Activated gamma-delta T cell treated with Interleukin-2 at 50 U/mL for 16 hours (primary cell): ENCODE measurements around the gene TLR10.

Experiments
- DNase-seq: peaks from one replicate; pipeline ENCODE4 v3.0.0-alpha.2; 2020

TLR10 gene

GRCh38 chr4:38723726-38724474 is 58.9 kb downstream of the TLR10 start:
- DNase-seq, result no peak

DNA sequence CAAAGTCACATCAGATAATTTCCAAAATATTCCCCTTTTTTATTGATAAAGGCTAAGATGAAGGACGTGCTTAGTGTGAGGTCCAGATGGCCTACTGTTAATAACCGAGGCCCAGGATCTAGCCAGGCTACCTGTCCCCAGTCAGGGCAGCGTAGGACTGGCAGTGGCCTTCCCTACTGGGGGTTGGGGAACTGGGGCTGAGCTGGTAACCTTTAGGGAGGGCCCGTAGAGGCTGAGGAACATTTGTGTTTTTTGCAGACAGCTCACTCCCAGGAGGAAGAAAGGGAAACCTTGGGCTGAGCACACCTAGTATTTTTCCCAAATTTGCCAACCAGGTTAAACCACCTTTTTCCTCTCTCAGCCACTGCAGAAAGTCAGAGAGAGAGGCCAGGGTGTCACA is 59.7 kb downstream of the TLR10 start:
- DNase-seq, result no peak
